HG03439 (cell line): ENCODE data around the gene L1CAM.

Source experiments
- ATAC-seq: cut with Tn5 transposase; IDR thresholded peaks from one replicate; pipeline ENCODE4 v1.9.1; 2021; ENCODE audit warnings: mild to moderate bottlenecking, moderate library complexity; ENCODE audit not compliant: unreplicated experiment

The L1CAM gene

DNA sequence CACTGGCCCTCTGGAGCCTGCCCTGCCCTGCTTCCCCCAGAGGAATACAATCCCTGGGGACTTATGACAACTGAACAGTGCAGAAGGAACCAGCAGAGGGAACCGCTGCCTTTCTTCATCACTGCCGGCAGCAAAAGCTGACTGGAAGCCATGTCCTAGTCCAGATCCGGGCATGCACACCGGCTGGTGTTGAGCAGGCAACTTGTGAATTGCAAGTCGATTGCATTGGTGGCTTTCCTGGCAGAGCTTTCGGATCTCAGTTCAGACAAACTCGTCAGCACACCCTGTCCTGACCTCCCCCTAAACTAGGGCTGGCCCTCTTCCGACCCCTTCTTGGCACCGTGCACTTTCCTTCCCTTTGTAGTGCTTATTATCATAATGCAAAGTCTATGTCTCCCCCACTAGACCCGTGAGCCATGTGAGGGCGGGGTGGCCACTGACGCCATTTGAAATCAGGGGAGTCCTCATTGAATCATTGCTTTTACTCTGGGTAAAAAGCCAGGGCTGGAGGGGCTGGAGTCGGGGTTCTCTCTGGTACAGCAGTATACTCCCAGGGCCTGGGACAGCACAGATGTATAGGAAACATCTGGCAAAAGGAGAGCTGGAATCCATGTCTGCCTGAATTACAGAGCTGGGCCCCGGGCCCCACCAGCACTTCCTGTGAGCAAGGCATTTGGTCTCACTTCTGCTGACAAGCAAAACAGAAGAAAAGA lies 38.3 kb upstream of the L1CAM start:
- no peak for ATAC-seq

- ATAC-seq, result no peak
Observed at GRCh38 chrX:153922932-153923857, 37.2 kb upstream of the L1CAM start.

DNA sequence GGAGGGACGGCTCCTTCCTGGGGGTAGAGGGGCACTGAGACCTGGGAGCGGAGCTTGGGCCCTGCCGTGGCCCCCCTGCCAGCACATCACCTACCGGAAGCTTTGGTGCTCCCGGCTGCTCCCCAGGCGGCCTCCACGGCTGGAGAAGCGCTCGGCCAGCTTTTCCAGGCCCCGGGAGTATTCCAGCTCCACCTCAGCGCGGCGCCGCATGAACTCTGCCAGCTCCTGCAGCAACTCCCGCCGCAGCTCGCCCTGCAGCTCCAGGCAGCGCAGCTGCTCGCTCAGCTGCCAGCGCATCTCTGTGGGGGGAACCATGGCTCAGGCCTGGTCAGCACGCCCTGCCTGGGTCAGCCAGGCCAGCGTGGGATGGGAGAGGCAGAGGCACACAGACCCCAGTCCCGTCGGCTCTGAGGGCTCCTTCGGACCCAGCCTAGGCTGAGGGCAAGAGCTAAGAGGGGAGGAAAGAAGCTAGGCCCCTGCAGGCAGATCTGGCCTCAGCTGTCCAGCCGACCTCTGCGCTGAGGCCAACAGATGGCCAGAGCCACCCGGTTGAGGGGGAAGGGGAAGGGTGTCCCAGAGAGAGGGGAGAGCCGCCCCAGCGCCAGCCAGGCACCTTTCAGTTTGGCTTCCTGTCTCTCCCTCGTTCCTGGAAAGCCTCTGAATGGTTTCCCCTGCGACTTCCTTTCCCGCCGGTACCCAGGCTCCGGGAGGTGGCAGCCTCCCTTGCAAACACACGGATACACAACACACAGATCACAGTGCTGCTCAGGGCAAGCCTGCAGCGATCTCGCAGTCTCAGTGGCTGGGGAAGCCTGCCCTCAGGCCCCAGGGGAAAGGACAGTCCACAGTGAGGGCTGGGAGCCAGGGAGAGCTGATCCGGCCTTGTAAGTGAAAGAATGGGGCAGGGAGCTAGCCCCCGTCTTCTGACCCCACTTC lies 35.8 kb upstream of the L1CAM start:
- no peak for ATAC-seq

- no peak for ATAC-seq
Observed at GRCh38 chrX:153921070-153921469, 35.1 kb upstream of the L1CAM start.

- ATAC-seq, result no peak
Observed at GRCh38 chrX:153920546-153920945, 34.6 kb upstream of the L1CAM start.

- no peak for ATAC-seq
Observed at GRCh38 chrX:153919281-153919680, 33.3 kb upstream of the L1CAM start.

GRCh38 chrX:153917869-153918268 lies 31.9 kb upstream of the L1CAM start:
- ATAC-seq, result no peak

- no peak for ATAC-seq
Observed at GRCh38 chrX:153913701-153914100, 27.7 kb upstream of the L1CAM start.

GRCh38 chrX:153913211-153913610 lies 27.2 kb upstream of the L1CAM start:
- no peak for ATAC-seq

DNA sequence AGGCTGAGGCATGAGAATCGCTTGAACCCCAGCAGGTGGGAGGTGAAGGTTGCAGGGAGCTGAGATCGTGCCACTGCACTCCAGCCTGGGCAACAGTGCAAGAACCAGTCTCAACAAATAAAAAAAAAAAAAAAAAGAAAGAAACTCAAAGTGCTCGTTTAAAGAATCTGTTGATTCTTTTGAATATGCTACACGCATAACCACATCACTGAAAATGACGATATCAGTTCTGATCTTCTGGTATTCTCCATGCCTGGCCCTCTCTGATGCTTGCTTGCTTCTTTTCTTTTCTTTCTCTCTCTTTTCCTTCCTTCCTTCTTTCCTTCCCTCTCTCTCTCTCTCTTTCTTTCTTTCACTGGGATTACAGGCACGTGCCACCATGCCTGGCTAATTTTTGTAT lies 25.8 kb upstream of the L1CAM start:
- ATAC-seq, result no peak

- no peak for ATAC-seq
Observed at GRCh38 chrX:153910446-153910845, 24.5 kb upstream of the L1CAM start.

GRCh38 chrX:153909980-153910360 lies 24.0 kb upstream of the L1CAM start:
- ATAC-seq, result no peak

- no peak for ATAC-seq
Observed at GRCh38 chrX:153909024-153909979, 23.3 kb upstream of the L1CAM start.

DNA sequence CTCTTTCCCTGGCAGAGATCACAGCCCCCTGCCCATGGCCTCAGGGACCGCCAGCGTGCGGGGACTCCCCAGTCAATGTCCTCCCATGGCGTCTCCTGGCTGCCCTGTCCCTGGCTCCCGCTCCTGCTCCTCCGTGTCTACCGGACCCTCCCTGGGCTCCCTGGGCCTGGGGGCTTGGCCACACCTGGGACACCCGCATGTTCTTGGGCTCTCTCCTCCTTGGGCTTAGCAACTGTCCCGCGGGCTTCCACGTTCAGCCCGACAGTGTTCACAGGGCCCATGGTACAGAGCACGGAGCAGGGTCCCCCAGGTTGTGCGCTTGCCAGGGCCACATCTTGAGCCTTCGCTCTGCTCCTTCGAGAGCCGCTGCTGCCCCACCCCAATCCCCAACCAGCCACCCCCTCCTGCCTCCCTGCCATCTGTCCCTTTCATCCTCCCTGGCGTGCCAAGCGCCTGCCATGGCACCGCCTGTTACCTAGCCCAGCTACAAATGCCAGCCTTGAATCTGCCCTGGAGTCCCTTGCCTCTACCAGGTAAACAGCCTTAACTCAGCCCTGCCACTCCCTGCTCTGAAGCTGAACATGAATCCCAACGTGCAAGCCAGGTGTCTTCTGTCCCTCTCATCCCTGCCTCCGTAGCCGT lies 22.4 kb upstream of the L1CAM start:
- no peak for ATAC-seq

DNA sequence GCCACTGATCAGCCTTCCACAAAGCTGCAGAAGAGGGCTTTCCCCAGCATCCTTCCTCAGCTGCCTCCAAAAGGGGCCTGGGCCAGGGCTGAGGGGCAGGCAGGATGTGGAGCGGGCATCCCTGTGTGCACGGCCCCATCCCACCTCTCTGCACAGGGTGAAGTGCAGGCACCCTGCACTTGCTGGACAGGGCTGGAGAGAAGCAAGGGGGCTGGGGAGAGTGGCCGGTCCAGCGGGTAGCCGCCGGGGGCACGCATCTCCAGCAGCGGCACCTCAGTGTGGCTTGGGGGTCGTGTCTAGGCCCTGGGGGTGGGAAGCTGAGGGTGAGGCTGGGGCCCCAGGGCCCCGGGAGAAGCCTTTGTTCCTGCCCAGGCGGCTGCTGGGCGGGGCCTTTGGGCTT lies 21.5 kb upstream of the L1CAM start:
- ATAC-seq, result no peak

GRCh38 chrX:153906126-153906917 lies 20.3 kb upstream of the L1CAM start:
- ATAC-seq, result no peak

DNA sequence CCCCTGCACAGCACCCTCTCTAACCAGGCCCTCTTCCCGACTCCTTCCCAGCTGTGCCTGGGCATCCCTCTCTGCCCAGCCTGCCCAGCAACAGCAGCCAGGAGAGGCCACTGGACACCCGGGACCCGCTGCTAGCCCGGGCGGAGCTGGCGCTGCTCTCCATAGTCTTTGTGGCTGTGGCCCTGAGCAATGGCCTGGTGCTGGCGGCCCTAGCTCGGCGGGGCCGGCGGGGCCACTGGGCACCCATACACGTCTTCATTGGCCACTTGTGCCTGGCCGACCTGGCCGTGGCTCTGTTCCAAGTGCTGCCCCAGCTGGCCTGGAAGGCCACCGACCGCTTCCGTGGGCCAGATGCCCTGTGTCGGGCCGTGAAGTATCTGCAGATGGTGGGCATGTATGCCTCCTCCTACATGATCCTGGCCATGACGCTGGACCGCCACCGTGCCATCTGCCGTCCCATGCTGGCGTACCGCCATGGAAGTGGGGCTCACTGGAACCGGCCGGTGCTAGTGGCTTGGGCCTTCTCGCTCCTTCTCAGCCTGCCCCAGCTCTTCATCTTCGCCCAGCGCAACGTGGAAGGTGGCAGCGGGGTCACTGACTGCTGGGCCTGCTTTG lies 19.6 kb upstream of the L1CAM start:
- ATAC-seq, result no peak
